ENCODE data around the gene CHID1.

GRCh38 chr11:825366-826226 is 85.0 kb downstream of the CHID1 start:
- TF ChIP-seq TEAD4 (IDR thresholded peaks at IDR 0.05; ENCODE audit: low read depth, low read length) (no peak), CTBP2 (IDR thresholded peaks at IDR 0.05; ENCODE audit: borderline replicate concordance, insufficient read depth, insufficient read length, low read length) (no peak), RFX5 (IDR thresholded peaks at IDR 0.05; ENCODE audit: borderline replicate concordance, low read depth, low read length) (no peak), ASH2L (IDR thresholded peaks at IDR 0.05; ENCODE audit: low read length) (no peak)
- TF ChIP-seq, protein P1, sequence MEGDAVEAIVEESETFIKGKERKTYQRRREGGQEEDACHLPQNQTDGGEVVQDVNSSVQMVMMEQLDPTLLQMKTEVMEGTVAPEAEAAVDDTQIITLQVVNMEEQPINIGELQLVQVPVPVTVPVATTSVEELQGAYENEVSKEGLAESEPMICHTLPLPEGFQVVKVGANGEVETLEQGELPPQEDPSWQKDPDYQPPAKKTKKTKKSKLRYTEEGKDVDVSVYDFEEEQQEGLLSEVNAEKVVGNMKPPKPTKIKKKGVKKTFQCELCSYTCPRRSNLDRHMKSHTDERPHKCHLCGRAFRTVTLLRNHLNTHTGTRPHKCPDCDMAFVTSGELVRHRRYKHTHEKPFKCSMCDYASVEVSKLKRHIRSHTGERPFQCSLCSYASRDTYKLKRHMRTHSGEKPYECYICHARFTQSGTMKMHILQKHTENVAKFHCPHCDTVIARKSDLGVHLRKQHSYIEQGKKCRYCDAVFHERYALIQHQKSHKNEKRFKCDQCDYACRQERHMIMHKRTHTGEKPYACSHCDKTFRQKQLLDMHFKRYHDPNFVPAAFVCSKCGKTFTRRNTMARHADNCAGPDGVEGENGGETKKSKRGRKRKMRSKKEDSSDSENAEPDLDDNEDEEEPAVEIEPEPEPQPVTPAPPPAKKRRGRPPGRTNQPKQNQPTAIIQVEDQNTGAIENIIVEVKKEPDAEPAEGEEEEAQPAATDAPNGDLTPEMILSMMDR (IDR thresholded peaks at IDR 0.05; ENCODE audit: control extremely low read depth in 1 of 3, insufficient read depth in 1 of 3, low read depth in 1 of 3, low read length in 3 of 3), result no peak
